Occipital lobe (tissue), 2 donors: Measurements from ENCODE around the gene ZNF622. TPM values are rescaled to one million over a fixed set of nuclear protein-coding genes. Genes with fewer than 3 reads are reported as not detected.
A peak's percentile ranks its signal among the peaks of the same experiment; 100 is the strongest.

Source experiments
- DNase-seq: peaks from one replicate; lab custom pipeline; 2025; lab: John Stamatoyannopoulos, UW
- total RNA-seq: library from RNA; depleted of rRNA; stranded (reverse); fragments of >200 nt; gene quantifications from one replicate; pipeline ENCODE4 v1.2.3, GENCODE V29; 2014

The ZNF622 gene
- total RNA-seq, 1 donor from 2014 or later: 25.9 TPM

DNA sequence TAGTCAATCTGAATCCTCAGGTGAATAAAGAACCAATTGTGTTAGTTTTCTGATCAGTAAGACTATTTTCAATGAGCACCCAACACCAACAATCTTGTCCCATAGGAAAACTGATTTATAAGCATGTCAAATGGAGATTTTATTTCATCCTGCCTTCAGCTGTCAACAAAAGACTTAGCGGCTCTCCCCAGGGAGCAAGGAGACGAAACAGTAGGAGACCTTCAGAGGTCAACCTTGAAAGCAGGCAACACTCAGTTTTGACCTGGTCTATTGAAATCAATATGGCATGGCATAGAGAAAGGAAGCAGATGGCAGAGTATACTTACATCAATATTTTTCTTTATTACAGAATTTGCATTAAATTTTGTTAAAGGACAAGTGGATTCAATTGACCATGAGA lies 34.1 kb downstream of the ZNF622 start:
- DNase-seq: no peak

DNA sequence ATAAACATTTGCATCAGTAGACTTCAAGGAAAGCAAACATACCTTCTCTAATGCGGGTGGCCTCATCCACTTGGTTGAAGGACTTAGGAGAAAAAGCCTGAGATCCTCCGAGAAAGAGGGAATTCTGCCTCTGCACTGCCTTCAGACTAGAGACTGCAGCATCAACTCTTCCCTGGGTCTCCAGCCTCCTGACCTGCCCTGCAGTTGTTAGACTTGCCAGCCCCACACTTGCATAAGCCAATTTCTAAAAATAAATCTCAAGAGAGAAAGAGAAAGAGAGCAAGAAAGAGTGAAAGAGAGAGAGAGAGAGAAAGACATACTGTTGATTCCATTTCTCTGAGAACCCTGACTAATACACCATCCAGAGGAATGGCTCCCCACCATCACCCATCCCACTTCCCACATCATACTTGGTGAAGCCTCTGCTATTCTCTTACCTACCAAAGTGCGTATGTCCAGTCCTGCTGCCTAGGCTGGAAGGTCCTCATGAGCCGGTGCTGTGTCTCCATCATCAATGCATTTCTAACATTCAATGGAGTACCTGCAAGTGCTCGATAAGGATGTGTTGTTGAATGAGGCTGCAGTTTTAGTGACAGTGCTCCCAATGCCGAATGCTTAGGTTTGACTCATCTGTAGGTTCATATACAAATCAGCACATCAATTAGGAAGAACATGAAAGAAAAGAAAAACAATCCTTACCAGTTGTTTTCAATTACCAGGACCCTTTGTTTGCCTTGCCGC lies 35.1 kb downstream of the ZNF622 start:
- no peak for DNase-seq

DNA sequence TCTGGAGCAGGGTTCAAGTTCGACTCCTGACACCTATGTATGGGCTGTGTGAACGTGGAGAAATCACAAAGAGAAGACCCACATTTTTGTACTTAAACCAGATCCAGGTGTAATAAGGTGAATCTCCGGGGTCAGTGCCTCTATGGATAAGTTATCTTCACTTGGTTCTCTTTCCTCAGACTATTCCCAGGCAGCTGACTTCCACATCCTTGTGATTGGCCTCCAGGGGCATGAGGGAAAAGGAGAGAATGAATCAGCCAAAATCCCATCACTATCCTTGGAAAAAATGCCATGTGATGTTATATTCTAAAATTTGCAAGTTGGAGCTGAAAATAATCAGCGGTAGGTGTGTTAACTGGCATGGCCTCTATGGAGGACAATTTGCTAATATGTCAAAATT lies 37.2 kb downstream of the ZNF622 start:
- no peak for DNase-seq

DNA sequence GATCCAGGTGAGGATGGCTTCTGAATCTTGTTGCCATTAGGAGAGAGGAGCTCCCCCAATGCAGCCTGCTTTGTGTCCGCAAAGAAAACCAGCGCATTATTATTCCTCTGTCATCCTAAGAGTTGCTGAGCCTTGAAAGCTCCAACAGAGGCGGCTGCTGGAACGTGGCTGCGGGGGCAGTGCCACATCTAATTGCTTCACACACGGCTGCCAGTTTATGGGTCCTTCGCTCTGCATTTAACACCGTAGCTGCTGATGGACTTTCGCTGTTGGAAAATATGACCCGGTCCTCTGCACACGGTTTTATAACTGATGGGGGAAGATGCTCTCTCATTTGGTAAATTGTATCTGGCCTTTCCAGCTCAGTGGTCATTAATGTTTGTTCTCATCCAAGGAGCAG lies 38.0 kb downstream of the ZNF622 start:
- peak; percentile 6 for DNase-seq

DNA sequence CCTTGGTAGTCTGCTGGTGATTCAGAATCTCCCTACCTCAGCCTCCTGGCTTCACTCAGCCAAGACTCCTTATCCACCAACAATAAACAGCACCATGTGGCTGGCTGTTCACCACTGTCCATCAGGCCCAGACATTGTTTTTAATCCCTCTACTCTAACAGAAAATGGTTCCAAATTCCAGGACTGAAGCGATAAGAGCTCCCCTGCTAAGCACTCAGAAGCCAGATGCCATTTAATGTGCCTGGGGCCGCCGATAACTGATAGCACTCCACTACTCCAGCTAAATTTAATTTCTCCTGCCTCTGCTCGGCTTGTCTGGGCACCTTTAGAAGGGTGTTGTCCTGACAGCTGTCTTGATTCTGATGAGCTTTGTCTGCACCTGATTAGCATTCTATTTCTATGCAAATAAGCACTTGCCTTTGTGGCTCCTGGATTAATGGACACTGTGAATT lies 47.1 kb downstream of the ZNF622 start:
- no peak for DNase-seq

DNA sequence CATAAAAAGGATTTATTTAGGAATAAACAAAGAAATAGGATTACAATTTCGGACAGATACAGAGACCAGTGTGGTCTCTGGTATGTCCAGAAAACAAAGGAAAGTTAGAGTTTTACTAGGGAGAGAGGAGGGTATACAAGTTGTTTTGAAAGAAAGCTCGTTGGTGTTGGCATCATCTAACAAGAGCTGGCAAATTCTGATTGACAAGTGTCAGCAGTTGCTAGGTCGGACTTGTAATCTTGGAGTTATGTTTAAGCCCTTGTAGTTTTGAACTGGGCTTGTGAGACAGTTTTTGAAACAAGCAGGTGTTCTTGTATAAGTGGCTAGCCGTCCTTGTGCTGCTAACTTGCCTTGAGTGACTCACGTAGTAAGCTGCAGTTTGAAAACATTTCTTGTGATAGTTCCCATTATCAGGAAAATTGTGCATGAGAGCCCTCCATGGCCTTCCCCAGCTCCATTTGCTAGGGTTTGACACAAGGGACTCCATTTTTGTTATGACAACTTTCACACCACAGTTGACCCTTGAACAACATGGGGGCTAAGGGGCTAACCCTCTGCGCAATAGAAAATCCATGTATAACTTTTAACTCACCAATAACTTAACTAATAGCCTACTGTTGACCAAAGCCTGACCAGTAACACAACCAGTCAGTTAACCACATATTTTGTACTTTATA lies 48.1 kb downstream of the ZNF622 start:
- no peak for DNase-seq

DNA sequence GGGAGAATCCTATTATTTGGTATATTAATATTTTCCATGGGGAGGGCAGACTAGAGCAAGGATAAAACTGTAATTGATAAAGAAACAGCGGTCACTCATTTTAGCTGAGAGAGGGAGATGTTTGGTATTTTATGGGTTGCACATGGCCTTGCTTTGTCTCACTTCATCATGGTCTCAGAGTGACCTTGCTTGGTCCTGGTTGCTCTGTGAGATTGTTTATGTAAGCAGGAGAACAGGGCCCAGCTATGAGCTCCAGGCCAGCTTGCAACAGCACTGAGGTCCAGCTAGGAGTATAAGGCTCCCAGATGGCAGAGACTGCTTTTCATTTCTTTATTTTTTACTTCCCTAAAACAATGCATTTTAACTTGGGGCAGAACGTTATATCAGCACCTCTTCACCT lies 50.7 kb downstream of the ZNF622 start:
- no peak for DNase-seq

DNA sequence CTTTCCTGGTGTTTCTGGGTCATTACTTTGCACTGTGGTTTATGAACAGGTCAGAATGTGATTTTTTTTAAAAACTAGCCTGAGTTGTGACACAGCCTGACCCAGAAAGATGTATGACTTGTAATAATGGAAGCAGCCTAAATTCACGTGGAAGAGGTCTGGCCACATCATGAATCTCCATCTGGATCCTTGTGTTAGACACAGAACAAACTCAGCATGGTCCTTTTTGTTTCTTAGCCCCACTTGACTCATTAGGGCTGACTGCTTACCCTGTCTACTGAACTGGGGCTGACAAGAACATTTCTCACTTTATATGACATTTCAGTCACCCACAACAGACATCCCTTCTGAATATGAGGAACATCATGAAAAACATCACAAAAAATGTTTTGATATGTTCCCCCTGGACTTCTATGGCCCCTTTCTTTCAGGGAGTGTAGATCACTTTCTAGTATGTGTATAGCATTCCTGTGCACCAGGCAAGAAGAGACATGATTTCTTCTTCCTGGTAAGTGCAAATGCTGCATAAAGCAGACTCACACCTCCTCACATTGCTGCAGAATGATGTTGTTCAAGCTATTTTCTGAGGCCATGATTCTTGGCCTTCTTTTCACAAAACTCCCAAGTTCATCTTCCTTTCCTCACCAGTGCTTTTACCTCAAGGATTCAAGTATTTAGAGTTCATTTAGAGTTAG lies 52.3 kb downstream of the ZNF622 start:
- no peak for DNase-seq

DNA sequence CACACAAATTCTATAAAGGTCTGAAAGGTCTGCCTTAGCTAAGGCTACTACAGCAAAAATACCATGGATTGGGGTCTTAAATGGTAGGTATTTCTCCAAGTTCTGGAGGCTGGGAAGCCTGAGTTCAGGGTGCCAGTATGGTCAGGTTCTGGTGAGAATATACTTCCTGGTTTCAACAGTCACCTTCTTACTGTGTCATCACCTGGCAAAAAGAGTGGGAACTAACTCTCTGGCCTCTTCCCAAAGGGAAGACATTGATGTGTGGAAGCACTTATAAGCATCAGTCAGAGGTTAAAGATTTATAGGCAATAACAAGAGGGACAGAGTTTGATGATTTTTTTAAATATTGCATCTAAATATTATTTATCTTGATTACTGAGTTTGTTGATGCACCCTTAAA lies 53.0 kb downstream of the ZNF622 start:
- no peak for DNase-seq

DNA sequence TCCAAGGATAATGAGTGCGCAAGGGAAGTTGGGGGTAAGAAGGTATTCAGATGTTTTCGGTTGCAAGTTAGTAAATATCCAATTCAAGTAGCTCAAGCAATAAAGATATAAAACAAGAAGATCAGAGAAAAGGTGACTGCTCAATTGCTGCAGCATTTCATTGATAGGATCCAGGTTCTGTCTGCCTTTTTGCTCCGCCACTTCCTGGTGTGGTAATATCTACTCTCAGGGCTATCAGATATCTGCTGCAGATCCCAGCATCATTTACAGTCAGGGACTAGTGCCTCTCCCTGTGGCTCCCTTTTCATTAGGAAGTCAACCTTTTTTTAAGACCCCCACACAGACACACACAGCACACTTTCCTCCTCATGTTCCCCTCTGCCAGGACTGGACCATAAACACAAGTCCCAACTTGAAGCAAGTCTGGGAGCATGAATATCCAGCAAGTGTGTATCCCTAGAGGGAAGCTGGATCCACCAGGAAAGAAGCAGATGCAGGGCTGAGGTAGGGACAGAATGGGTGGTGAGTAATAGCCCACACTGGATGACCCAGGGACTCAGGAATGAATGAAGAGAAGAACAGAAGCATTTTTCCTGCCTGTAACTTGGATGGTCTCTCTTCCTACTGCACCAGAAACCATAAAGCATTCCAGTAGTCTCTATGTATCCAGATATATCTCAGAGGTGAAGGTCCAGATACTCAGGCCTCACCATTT lies 53.7 kb downstream of the ZNF622 start:
- no peak for DNase-seq

DNA sequence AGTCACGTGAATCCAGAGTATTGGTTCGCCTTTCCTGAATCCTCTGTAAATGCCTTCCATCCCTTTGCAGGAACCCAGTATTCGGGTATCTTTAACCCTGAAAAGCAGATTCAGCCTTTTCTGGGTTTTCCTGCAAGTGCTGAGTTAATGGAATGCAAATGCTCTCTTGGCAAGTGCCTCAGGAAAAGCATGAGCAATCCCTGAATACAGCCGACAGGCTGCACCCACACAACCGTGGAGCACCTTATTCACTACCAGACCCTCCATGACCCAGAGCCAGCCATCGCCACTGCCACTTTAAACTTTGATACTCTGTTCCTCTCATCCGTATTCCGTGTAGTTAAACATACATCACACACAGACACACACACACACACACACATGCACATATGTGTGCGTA lies 54.4 kb downstream of the ZNF622 start:
- DNase-seq: no peak

DNA sequence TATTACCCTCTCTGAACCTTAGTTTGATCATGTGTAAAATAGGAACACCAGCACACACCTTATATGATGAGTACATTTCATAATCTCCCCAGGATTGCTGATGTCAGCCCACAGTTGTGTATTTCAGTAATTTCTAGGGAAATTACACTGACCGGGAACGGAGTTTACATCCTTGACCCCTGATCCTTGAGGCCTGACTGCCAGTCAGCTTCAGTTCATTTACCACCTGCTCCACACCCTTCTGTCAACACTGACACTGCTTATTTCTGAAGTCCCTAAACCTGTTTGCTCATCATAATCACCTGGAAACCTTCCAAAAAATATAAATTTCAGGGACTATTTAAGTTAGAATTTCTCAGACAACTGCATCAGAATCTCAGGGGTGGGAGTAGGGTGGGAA lies 55.3 kb downstream of the ZNF622 start:
- DNase-seq: no peak

DNA sequence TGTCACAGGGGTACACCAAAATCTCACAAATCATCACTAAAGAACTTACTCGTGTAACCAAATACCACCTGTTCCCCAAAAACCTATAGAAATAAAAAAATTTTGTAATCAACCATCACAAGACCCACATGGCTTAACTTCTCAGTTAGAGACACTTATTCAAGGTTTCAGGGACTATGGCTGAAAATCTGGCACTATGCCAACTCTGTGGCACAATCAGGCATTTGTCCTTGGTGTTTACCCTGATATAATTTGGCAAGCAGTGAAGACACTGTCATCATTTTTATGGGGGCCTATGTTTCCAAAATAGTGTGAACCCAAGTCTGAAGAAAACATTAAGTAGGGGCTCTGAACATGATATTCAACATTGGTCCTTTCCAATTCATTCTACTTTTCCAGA lies 59.0 kb downstream of the ZNF622 start:
- DNase-seq: no peak

DNA sequence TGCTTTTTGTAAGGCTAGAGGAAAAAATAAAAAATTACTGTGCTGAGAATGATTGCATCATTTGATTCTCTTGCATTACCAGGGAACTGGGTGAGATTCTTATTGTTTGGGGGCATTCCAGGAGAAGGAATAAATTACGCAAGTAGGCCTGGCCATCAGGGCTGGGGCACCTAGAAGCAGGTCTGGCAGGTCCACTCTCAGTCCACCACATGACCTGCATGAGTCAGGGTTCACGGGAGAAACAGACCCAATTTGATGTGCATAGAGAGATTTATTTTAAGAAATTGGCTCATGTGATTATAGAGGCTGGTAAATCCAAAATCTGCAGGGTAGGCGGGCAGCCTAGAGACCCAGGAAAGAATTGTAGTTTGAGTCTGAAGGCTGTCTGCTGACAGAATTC lies 59.6 kb downstream of the ZNF622 start:
- DNase-seq: no peak

Other genes starting within 250 kb of the ZNF622 start
- gene RETREG1, start 151.2 kb upstream of the ZNF622 start, total RNA-seq: 71.3 TPM